GM21381 (cell line): ENCODE measurements around the gene PVRIG.
"Not testable (repeated sequence)": the region's sequence is repeated elsewhere in the genome, so short reads cannot be mapped to it uniquely, and the experiment has no call there.

ENCODE experiments used
- ATAC-seq: cut with Tn5 transposase; IDR thresholded peaks from one replicate; pipeline ENCODE4 v1.9.1; 2021; ENCODE audit warnings: mild to moderate bottlenecking, moderate library complexity; ENCODE audit not compliant: unreplicated experiment

The PVRIG gene

DNA sequence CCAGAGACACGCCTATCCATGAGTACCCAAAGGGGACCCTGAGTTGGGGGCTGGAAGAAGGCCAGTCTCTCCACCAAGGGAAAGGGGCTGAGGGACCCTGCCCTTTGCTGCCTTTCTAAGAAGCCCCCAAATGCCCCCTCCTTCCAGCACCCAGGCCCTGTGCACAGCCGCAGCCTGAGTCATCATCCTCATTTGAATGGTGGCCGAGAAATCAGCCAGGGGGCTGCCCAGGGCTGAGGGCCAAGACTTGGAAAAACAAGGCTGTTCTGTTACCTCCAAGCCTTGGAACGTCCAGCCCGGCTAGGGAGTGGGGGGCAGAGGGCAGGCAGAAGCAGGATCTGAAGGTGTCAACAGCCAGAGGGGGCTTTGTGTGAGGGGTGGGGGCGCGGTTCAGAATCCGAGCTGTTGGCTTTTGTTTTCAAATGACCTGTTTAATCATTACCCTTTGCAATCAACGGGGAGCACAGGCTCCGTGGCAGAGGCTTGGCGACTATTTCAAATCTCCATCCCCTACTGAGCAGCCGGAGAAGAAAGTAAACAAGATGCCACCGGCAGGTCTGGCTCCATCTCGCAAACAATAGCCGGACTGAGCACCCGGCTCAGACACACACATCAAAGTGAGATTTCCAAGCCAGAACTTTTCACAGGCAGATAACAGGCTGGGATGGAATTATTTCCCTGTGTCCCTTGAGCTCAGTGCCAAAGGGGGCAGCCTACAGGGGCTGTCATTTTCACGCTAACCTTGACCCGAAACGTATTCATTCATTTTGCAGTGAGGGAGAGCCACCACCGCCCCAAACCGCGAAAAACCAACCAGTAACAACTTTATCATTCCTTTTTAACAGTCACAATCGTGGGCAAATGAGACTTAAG is 50.5 kb downstream of the PVRIG start:
- ATAC-seq = not testable (repeated sequence)
